HG02588 (cell line): ENCODE results near the gene GGA1.

Experiments used
- ATAC-seq: cut with Tn5 transposase; IDR thresholded peaks from one replicate; pipeline ENCODE4 v1.9.1; 2021; ENCODE audit warnings: mild to moderate bottlenecking, moderate library complexity; ENCODE audit not compliant: unreplicated experiment

The GGA1 gene

DNA sequence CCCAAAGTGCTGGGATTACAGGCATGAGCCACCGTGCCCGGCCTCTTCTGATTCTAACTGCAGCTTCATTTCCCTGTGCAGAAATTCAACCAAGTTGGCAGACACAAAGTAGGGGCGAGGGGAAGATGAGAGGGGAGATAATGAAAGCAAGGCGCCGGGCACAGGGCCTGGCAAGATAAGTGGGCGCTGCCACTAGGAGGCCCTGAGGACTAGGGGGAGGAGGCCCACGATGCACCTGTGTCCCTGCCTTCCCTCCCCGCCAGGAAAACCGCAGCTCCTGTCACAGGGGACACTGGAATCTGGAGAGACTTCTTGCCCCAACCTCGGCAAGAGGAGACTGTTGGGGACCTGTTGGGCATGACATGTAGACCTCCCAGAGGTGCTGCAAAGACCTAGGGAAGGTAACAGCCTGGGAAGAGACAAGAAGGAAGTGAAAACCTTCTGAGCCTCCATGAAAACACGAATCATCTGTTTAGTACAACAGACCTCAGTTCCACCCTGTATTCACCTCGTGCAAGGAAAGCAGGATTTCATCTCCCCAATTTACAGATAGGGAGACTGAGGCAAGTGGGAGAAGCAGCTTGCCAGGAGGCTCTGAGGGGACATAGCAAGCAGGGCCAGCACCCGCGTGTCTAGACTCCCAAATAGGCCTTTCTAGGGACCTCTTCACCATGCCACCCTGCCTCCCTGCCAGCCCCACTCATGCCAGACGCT is 63.7 kb downstream of the GGA1 start:
- ATAC-seq: no peak

DNA sequence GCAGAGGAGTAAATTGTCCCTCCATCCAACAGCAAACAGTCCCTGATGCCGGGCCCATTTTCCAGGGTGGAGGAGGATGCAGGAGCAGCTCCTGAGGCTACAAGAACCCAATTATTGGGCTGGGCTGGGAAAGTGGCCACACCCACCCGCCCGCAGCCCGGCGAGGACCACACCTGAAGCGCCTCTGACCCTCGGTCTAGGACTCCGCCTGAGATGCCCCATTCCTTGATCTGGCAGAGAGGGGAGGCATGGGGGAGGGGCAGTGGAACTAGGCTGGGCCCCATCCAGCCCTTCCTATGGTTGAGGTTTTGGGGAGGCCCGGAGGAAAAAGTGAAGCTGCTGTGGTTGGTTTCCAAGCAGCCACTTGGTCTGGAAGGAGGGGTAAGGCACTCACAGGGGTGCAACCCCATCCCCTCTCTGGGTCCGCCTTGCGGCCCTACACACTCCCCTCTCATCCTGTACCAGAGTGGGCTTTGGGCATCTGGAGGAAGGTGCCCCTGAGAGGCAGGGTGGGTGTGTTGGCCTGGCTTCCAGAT is 64.4 kb downstream of the GGA1 start:
- ATAC-seq: no peak

DNA sequence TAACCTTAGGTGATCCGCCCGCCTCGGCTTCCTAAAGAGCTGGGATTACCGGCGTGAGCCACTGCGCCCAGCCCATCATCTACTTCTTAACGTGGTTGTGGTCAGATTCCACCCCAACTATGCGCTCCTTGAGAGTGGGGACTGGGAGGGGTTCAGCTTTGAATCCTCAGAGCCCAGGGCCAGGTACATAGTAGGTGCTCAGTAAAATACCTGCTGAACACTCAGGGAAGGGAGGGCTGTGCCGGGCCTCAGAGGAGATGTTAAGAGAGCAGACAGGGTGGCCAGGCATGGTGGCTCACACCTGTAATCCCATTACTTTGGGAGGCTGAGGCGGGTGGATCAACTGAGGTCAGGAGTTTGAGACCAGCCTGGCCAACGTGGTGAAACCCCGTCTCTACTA is 65.6 kb downstream of the GGA1 start:
- ATAC-seq: no peak

DNA sequence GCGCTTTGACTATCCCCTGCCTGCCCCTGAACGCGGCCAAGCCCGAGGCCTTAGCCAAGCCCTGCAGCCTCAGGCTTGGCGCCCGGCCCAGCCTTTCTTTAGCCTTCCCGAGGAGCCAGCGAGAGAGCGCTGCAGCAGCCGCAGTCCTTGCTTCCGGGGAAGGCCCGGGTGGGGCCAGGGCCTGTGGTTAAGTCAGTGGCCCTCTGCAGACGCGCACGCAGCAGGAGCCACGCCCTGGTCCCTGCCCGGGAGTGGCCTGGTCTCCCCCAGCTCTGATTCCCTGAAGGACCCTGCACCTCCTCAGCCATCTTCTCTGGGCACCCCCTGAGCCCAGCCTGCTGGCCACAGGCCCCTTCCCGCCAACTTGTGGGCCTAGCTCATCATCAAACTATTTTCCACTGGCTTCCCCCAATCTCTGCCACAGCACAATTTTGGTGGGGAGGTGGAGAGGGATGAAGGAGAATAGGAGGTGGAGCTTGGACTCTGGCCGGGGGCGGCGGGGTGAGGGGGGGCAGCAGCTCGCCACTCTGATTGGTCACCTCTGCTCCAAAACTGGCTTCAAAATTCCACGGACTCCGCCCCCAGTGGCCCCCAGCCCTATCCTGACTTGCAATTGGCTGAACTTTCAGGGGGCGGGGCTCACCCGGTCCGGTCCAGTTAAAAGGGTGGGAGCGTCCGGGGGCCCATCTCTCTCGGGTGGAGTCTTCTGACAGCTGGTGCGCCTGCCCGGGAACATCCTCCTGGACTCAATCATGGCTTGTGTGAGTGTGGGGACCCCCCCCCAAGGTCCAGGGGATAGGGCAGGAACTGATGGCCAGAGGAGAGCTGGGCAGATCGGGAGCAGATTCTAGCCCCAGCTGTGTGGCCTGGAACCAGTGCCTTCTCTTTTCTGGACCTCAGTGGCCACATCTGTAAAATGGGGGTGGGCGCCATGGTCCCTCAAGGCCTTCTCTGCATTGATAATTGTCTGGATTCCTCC is 66.6 kb downstream of the GGA1 start, which contains the start of gene LGALS1:
LGALS1 (plus strand) TSS at position 686 of the 979 bp plus-strand sequence; CDS start at position 753, 67 bp downstream.
- ATAC-seq: peak; percentile 45

DNA sequence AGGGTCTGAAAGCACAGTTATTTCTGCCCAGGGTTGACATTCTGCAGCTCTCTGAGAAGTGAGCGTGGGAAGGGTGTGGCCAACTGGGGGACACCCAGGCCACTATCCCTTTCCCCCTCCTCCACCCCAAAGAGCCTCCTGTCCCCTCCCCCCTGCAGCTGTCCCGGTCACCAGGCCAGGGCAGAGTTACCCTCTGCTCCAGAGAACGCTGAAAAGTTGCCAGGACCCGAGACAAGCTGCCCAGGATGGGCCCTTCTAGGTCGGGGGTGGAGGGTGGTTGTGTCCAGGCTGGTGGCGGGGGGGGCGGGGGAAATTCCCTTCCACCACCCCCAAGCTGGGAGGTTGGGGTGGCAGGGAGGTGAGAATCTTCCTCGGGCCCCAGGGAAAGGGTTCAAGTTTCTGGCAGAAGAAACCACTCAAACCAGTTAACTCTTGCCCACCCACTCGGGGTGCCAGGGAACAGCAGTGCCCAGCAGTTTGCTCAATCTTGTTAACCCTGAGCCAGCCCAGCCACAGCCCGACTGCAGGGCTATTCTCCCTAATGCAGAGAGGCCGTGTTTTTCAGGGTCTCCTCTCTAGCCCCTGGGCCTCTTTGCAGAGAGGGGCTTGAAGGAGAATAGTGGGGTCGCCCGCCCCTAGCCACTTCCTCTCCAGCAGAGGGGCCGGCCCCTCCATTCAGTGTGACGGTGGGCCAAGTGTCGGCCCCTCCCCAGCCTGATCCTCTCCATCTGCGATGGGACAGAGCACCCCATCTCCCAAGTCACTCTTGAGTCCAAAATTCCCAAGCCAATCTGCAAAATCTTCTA is 67.5 kb downstream of the GGA1 start:
- no peak for ATAC-seq

DNA sequence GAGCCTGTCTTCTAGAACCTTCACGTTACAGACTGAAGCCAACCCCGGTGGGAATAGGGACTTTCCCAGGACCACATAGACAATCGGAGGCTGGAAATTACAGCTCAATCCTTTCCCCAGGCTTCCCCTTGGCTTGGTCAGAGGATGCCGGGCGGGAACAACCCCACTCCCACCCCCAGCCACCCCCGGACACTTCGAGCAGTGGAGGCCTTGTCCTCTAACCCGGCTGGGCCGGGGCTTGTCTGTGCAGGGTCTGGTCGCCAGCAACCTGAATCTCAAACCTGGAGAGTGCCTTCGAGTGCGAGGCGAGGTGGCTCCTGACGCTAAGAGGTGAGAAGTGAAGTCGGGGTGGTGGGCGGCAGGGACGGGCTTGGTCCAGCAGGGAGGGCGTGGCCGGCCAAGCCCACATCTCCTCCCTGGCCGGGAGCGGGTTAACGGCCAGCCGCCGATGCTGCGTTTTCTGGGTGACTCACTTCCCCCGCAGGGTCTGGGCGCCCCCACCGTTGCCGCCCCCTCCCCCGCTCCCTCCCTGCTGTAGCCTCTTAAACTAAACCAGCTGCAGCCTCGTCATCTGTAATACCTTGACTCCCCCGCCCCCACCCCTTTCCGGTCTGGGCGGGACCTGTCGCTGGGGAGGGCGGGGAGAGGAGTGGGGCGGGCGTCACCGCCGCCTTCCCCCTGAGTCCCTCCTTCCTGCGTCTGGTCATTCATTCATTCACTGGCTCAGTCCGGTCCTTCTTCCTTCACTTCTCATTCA is 68.3 kb downstream of the GGA1 start:
- peak; percentile 47 for ATAC-seq

DNA sequence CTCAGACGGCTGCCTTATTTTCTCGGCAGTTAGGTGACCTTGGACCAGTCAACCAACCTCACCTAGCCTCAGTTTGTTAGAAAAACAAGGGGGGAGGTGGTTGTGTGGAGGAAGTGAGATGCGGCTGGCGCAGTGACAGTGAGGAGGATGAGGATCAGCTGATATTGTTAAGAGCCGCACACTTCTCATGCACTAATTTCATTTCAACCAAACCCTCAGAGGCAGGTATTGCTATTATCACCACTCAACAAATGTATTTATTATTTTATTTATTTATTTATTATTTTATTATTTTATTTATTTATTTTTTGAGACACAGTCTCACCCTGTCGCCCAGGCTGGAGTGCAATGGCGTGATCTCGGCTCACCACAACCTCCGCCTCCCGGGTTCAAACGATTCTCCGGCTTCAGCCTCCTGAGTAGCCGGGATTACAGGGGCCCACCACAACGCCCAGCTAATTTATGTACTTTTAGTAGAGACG is 68.9 kb downstream of the GGA1 start:
- peak; percentile 8 for ATAC-seq

DNA sequence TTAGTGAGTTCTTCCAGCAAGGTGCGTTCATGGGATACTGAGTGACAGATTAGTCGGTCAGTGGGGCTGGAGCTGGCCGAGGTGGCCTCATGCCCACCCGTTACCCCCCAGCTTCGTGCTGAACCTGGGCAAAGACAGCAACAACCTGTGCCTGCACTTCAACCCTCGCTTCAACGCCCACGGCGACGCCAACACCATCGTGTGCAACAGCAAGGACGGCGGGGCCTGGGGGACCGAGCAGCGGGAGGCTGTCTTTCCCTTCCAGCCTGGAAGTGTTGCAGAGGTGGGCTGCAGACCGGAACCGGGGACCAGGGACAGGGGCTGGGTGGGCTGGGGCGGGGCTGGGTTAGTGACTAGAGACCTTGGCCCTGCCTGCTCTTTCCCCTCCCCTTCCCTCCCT is 69.7 kb downstream of the GGA1 start:
- no peak for ATAC-seq

DNA sequence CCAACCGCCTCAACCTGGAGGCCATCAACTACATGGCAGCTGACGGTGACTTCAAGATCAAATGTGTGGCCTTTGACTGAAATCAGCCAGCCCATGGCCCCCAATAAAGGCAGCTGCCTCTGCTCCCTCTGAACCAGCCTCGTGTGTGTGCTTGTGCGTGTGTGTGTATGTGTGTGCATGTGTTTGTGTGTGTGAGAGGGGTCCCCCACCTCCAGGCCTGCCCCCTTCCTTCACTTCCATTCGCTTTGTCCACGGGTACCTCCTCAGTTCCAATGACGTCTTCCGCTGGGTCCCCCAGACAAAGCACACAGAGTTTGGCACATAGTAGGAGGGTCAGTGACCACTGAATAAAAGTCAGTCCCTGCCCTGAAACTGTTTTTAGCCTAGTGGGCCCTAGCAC is 71.0 kb downstream of the GGA1 start:
- no peak for ATAC-seq

DNA sequence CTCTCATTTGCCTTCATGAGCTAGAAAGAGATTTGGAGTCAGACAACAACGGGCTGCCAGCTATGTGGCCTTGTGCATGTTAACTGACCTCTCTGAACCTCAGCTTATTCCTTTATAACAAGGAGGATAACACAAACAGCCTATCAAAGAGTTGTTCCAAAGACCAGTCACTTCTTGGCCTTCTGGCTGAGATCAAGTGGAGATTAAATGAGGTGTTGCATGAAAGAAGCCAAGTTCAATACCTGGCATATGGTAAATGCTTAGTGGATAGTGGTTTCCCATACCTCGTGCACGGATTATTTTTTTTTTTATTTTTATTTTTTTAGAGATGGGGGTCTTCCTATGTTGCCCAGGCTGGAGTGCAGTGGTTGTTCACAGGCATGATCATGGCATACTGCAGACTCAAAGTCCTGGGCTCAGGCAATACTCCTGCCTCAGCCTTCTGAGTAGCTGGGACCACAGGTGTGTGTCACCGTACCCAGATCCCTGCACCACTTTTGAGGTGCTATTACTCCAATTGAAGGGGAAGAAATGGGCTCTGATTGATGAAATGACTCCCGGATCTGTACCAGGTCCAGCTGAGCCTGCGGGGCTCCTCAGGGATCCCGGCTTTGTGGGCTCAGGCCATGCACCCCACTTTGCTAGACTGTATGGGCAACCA is 71.7 kb downstream of the GGA1 start:
- ATAC-seq: no peak

DNA sequence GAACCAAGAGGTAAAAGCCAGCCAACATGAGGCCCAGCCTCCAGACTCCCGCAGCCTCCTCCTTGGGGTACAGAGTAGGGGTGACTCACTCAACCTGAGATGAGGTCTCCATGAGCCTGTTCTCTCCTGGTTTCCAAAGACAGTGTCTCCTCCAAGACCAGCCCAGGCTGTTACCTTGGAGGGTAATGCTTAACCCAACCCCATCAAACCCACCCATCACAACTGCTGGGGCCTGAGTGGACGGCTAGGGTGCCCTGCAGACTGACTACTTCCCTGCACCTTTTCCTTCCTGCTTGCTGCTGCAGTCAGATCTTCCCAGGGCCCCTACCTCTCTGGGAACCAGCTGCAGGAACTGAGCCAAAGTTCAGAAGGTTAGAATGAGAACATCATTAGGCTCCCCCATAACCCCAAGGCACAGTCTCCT is 72.4 kb downstream of the GGA1 start:
- ATAC-seq: no peak

DNA sequence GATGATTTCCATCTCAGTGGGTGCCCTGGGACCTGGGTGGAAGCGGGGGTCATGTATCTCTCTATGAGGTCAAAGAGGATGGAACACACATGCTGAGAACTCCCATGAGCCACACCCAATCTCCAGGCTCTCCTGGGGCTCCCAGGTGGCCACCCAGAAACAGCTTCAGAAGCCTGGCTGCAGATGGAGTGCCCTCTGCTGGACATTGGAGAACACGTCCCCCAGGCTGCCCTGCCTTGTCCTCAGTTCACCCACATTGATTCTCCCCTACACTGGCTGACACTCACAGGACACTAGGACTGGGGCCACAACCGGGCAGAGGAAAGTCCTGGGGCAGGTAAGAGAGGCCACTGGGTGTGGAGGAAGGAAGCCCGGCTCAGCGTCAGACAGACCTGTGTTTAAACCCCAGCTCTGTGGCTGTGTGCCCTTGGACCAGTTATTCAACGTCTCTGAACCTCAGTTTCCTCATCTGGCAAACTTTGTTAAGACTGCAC is 73.0 kb downstream of the GGA1 start:
- no peak for ATAC-seq
